Endothelial cell of umbilical vein (primary cell): ENCODE data around the gene MARF1. TPM values are rescaled to one million over a fixed set of nuclear protein-coding genes. Genes with fewer than 3 reads are reported as not detected.

Experiments used
- BruUV-seq: library from RNA; stranded (reverse); fragments of 400-500 nt; replicated peaks from 2 replicates; lab custom pipeline; 2021; lab: Mats Ljungman, UMichigan
- CTCF ChIA-PET: fragments of 300-600, 350-600 bp; sonication (Branson Sonifier 250); formaldehyde crosslinking; loops from one replicate; lab custom pipeline; 2021; ENCODE audit warnings: antibody characterized with exemption, inconsistent platforms; lab: Charles Lee
- POLR2A ChIA-PET: fragments of 300-600, 350-600 bp; sonication (Branson Sonifier 250); formaldehyde crosslinking; loops from one replicate; lab custom pipeline; 2021; ENCODE audit warnings: antibody characterized with exemption, inconsistent platforms; lab: Charles Lee
- DNase-seq: peaks from one replicate; pipeline ENCODE4 v3.0.0-alpha.2; 2011; ENCODE audit warnings: low read depth, low spot score
- FAIRE-seq: peaks from 2 replicates; lab custom pipeline; 2011; peaks lifted over from hg19 to GRCh38; lab: Jason Lieb, UNC
- H2AFZ ChIP-seq: 2 replicates; pipeline ENCODE4 v1.6.0; 2012; ENCODE audit warnings: low read depth, low read length, control low read depth, inconsistent platforms
- H3K27ac ChIP-seq: 2 replicates; pipeline ENCODE4 v1.5.1; 2011; ENCODE audit warnings: low read depth, mild to moderate bottlenecking, control low read depth, low read length, moderate library complexity; ENCODE audit not compliant: insufficient read depth
- H3K27me3 ChIP-seq, 2 experiments: 2 replicates each; pipeline versions ENCODE4 v1.6.0 to v1.6.1; 2011; ENCODE audit warnings: low read length in 2 of 2, mixed read lengths in 1 of 2; ENCODE audit not compliant: control insufficient read depth in 2 of 2, insufficient read depth in 2 of 2
- H3K36me3 ChIP-seq, 2 experiments: 2 replicates in 1 of 2; 3 replicates in 1 of 2; pipeline ENCODE4 v1.5.1; 2011; ENCODE audit warnings: low read length in 2 of 2, mild to moderate bottlenecking in 1 of 2, moderate library complexity in 1 of 2; ENCODE audit not compliant: control insufficient read depth in 2 of 2, insufficient read depth in 2 of 2; ENCODE audit errors: extremely low read depth in 1 of 2
- H3K4me1 ChIP-seq: 3 replicates; pipeline ENCODE4 v1.5.1; 2011; ENCODE audit warnings: mild to moderate bottlenecking, low read length; ENCODE audit not compliant: control insufficient read depth, insufficient read depth; ENCODE audit errors: extremely low read depth
- H3K4me2 ChIP-seq: 2 replicates; pipeline ENCODE4 v1.6.1; 2011; ENCODE audit warnings: low read length, control low read depth, mixed read lengths; ENCODE audit not compliant: insufficient read depth
- H3K4me3 ChIP-seq, 3 experiments: fragments of 200-600 bp in 1 of 3; sonication (generic), shearing (Covaris generic) in 1 of 3; replicated peaks in 1 of 3; 2 replicates each; pipeline ENCODE4 v1.5.1; 2011 to 2016; ENCODE audit warnings: control low read depth in 3 of 3, low read length in 3 of 3, mild to moderate bottlenecking in 2 of 3, inconsistent platforms in 1 of 3, low read depth in 1 of 3, moderate library complexity in 1 of 3; ENCODE audit not compliant: insufficient read depth in 1 of 3
- H3K79me2 ChIP-seq: 2 replicates; pipeline ENCODE4 v1.6.0; 2012; ENCODE audit warnings: low read length, inconsistent platforms; ENCODE audit not compliant: control insufficient read depth, insufficient read depth
- H3K9ac ChIP-seq: replicated peaks from 2 replicates; pipeline ENCODE3; 2011; ENCODE audit warnings: low read length, control low read depth; ENCODE audit not compliant: insufficient read depth; ENCODE audit errors: extremely low read depth
- H3K9me1 ChIP-seq: replicated peaks from 3 replicates; pipeline ENCODE4 v1.6.0; 2011; ENCODE audit warnings: mild to moderate bottlenecking, low read length; ENCODE audit not compliant: control insufficient read depth, insufficient read depth; ENCODE audit errors: extremely low read depth
- H3K9me3 ChIP-seq: replicated peaks from 2 replicates; pipeline ENCODE4 v1.5.1; 2012; ENCODE audit warnings: low read length, inconsistent platforms; ENCODE audit not compliant: control insufficient read depth, insufficient read depth
- H4K20me1 ChIP-seq: replicated peaks from 2 replicates; pipeline ENCODE3; 2011; ENCODE audit warnings: mild to moderate bottlenecking, low read length; ENCODE audit not compliant: control insufficient read depth, insufficient read depth; ENCODE audit errors: extremely low read depth
- EZH2 ChIP-seq: IDR thresholded peaks from 2 replicates; pipeline ENCODE4 v1.6.1; 2012; ENCODE audit warnings: borderline replicate concordance, low read depth, mild to moderate bottlenecking, moderate library complexity, low read length, inconsistent platforms; ENCODE audit not compliant: severe bottlenecking
- JUN ChIP-seq: IDR thresholded peaks from 2 replicates; pipeline ENCODE4 v1.6.1; 2011; ENCODE audit warnings: borderline replicate concordance, low read depth; ENCODE audit not compliant: insufficient read length, insufficient read depth
- POLR2A ChIP-seq: IDR thresholded peaks from 2 replicates; pipeline ENCODE4 v1.6.1; 2012; ENCODE audit warnings: low read depth, mild to moderate bottlenecking, control low read depth, low read length
- dilution Hi-C: fragments of 300-500 bp; cut with MboI; formaldehyde crosslinking; loops from one replicate; pipeline ENCODE4 v1.15.0; 2019; ENCODE audit warnings: low sequenced_read_pairs; ENCODE audit not compliant: extremely low pct_ligation_motif_present
- intact Hi-C: fragments of 100-400 bp; cut with micrococcal nuclease; formaldehyde crosslinking; loops from one replicate; pipeline ENCODE4 v1.10.0; 2022
- polyA plus RNA-seq, 4 experiments: library from polyadenylated mRNA; depleted of rRNA in 3 of 4; stranded (reverse) in 3 of 4; unstranded in 1 of 4; fragments of >200 nt; gene quantifications; 2 replicates each; pipeline versions ENCODE4 v1.2.1 to v1.2.3, GENCODE V29; 2011 to 2012; ENCODE audit warnings: missing spikeins in 1 of 4
- total RNA-seq: library from RNA; stranded (reverse); gene quantifications from 2 replicates; pipeline ENCODE4 v1.2.3, GENCODE V29; 2021
- TF ChIP-seq, protein P1 (sequence below), 2 donors: IDR thresholded peaks; 1 replicate in 1 of 2; 2 replicates in 1 of 2; pipeline ENCODE4 v1.5.1; 2011; ENCODE audit warnings: low read length in 2 of 2, mild to moderate bottlenecking in 2 of 2, moderate library complexity in 2 of 2, control low read depth in 1 of 2, inconsistent platforms in 1 of 2, low read depth in 1 of 2; ENCODE audit not compliant: insufficient read depth in 1 of 2; ENCODE audit errors: extremely low read depth in 1 of 2

Gene MARF1
- total and polyA plus RNA-seq, 2 donors (not counting 3 experiments of a cell fraction or from before 2014, with no cell fraction given), result 14.6 to 58.5 TPM

DNA sequence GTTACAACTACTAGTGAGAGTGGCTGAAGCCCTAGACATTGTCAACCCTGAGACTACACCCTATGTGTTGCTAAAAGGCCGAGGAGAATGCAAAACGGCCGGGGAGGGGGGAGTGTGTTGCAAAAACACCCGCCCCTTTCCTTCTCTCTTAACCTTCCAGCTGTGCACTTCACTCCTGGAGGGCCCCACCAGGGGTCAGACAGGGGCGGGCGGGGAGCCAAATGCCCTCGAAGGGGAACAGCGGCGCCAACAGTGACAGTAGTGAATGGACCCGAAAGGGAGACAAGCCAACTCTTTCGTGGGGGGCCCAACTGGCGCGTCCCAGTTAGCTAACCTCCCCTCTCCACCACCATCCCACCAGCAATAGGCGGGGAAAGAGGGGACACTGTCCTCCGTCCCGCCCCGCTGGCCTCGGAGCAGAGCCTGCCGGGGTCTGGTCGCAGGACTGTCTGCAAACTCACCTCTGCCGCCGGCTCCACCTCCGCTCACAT is 352 bp downstream of the MARF1 start:
- ChIA-PET POLR2A (interaction anchor here (0.6 to 0.8 kb wide), 5 partner anchors 9 to 190 kb away, joined by 3 to 4 read pairs (median 4); no protein-coding TSS in a partner anchor), CTCF (interaction anchor here (0.8 to 3.0 kb wide), 14 partner anchors 8 to 215 kb away, joined by 3 to 18 read pairs (median 4); no protein-coding TSS in a partner anchor)
- peaks cover 0 to 2% of the 10 kb centered on the region in 2 experiments for H3K27me3 ChIP-seq
- peak overlapping the region; percentile 99 for H3K4me2 ChIP-seq
- H3K4me1 ChIP-seq, result peaks cover 18% of the 10 kb centered on the region
- no peaks in the 10 kb centered on the region for H3K9me3 ChIP-seq
- H3K9ac ChIP-seq, result peak overlapping the region; percentile 86
- peaks cover 2 to 3% of the 10 kb centered on the region in 2 experiments for H3K36me3 ChIP-seq
- dilution Hi-C loops, result no loop called here
- intact Hi-C loops, result loop anchor here (1.0 to 5.0 kb wide), 8 partner anchors 30 to 215 kb away; no protein-coding TSS in a partner anchor
- peaks cover 27% of the 10 kb centered on the region for H3K79me2 ChIP-seq
- no peaks in the 10 kb centered on the region for H3K9me1 ChIP-seq
- TSS peak; percentile 42 for BruUV-seq
- peak overlapping the region; percentile 61 to 97 (median 95) for H3K4me3 ChIP-seq
- peak overlapping the region; percentile 76 for H3K27ac ChIP-seq
- FAIRE-seq (peak; percentile 15), DNase-seq (peak; percentile 73)
- peak overlapping the region; percentile 80 for H2AFZ ChIP-seq
- TF ChIP-seq JUN (no peak), EZH2 (no peak), POLR2A (peak; percentile 8)
- TF ChIP-seq, protein P1, sequence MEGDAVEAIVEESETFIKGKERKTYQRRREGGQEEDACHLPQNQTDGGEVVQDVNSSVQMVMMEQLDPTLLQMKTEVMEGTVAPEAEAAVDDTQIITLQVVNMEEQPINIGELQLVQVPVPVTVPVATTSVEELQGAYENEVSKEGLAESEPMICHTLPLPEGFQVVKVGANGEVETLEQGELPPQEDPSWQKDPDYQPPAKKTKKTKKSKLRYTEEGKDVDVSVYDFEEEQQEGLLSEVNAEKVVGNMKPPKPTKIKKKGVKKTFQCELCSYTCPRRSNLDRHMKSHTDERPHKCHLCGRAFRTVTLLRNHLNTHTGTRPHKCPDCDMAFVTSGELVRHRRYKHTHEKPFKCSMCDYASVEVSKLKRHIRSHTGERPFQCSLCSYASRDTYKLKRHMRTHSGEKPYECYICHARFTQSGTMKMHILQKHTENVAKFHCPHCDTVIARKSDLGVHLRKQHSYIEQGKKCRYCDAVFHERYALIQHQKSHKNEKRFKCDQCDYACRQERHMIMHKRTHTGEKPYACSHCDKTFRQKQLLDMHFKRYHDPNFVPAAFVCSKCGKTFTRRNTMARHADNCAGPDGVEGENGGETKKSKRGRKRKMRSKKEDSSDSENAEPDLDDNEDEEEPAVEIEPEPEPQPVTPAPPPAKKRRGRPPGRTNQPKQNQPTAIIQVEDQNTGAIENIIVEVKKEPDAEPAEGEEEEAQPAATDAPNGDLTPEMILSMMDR (IDR thresholded peaks at IDR 0.05; ENCODE audit: extremely low read depth in 1 of 2, insufficient read depth in 1 of 2, low read depth in 1 of 2, low read length in 2 of 2), result peak in 1 of 2 donors; percentile 41
- H4K20me1 ChIP-seq, result no peaks in the 10 kb centered on the region
